Activated CD8-positive, alpha-beta memory T cell treated with anti-CD3 and anti-CD28 coated beads, Interleukin-2, amount 50 U/mL, for 1 hour (primary cell): ENCODE measurements around the gene PLPPR4.

Experiments
- DNase-seq: peaks from one replicate; pipeline ENCODE4 v3.0.0-alpha.2; 2020; ENCODE audit errors: extremely low read depth

The PLPPR4 gene

GRCh38 chr1:99347041-99347684 is 82.9 kb downstream of the PLPPR4 start:
- DNase-seq, result no peak

- no peak for DNase-seq
Observed at GRCh38 chr1:99348397-99349132, 84.3 kb downstream of the PLPPR4 start.

- no peak for DNase-seq
Observed at GRCh38 chr1:99352821-99353220, 88.5 kb downstream of the PLPPR4 start.

- no peak for DNase-seq
Observed at GRCh38 chr1:99358770-99359169, 94.5 kb downstream of the PLPPR4 start.
